PC-9 (cell line): Measurements from ENCODE around the gene PKHD1.

Experiments
- CTCF ChIP-seq: fragments of 200-600 bp; sonication (generic); conservative IDR thresholded peaks from 2 replicates; pipeline ENCODE4 v1.6.1; 2017; ENCODE audit warnings: mixed run types, antibody characterized with exemption, mild to moderate bottlenecking, moderate library complexity
- EZH2 ChIP-seq: fragments of 200-600 bp; sonication (generic); IDR thresholded peaks from 2 replicates; pipeline ENCODE4 v1.8.0; 2017; ENCODE audit warnings: antibody characterized with exemption, low read depth

GRCh38 chr6:52136934-52137467, 49.6 kb upstream of the PKHD1 start:
- no peak for TF ChIP-seq CTCF
- no peak for TF ChIP-seq EZH2
